UCSD-AML1 (cell line): ENCODE results near the gene DDX31.

Experiments used
- DNase-seq: peaks from one replicate; lab custom pipeline; 2025; ENCODE audit not compliant: unreplicated experiment; lab: John Stamatoyannopoulos, UW

Gene DDX31

GRCh38 chr9:132600326-132600984, 69.3 kb downstream of the DDX31 start:
- DNase-seq: no peak

- peak; percentile 75 for DNase-seq
Observed at GRCh38 chr9:132597073-132597775, 72.6 kb downstream of the DDX31 start.

GRCh38 chr9:132596200-132596599, 73.6 kb downstream of the DDX31 start:
- DNase-seq: no peak

- no peak for DNase-seq
Observed at GRCh38 chr9:132595319-132595718, 74.5 kb downstream of the DDX31 start.

GRCh38 chr9:132594412-132594811, 75.4 kb downstream of the DDX31 start:
- no peak for DNase-seq

GRCh38 chr9:132592451-132592850, 77.3 kb downstream of the DDX31 start:
- no peak for DNase-seq

GRCh38 chr9:132591751-132592314, 78.0 kb downstream of the DDX31 start:
- no peak for DNase-seq

- DNase-seq: no peak
Observed at GRCh38 chr9:132591244-132591643, 78.5 kb downstream of the DDX31 start.

GRCh38 chr9:132590318-132591182, 79.2 kb downstream of the DDX31 start:
- no peak for DNase-seq

- DNase-seq: no peak
Observed at GRCh38 chr9:132590037-132590317, 79.8 kb downstream of the DDX31 start.

GRCh38 chr9:132589148-132590036, 80.4 kb downstream of the DDX31 start:
- DNase-seq: no peak

GRCh38 chr9:132588501-132589147, 81.2 kb downstream of the DDX31 start:
- DNase-seq: no peak

- DNase-seq: no peak
Observed at GRCh38 chr9:132588098-132588497, 81.7 kb downstream of the DDX31 start.

- no peak for DNase-seq
Observed at GRCh38 chr9:132587592-132587955, 82.2 kb downstream of the DDX31 start.

GRCh38 chr9:132586830-132587591, 82.8 kb downstream of the DDX31 start:
- DNase-seq: no peak

GRCh38 chr9:132585954-132586829, 83.6 kb downstream of the DDX31 start:
- no peak for DNase-seq

- DNase-seq: no peak
Observed at GRCh38 chr9:132584601-132585560, 84.9 kb downstream of the DDX31 start.
